ENCODE measurements around the gene LANCL3.

- TF ChIP-seq CTCF (IDR thresholded peaks at IDR 0.05; ENCODE audit: insufficient read depth, low read length, poor library complexity, severe bottlenecking) (no peak), EZH2phosphoT487 (conservative IDR thresholded peaks at IDR 0.05; ENCODE audit: low read length) (no peak)
These were observed 143.0 kb downstream of the LANCL3 start for GRCh38 chrX:37714479-37714878.

All from SU-DHL-6 (cell line).